ENCODE data around the gene DMD. TPM values are rescaled to one million over a fixed set of nuclear protein-coding genes. Genes with fewer than 3 reads are reported as not detected.

DMD gene
- total RNA-seq, 3 donors from 2014 or later = 11.2 to 140 (median 12.6) TPM

DNA sequence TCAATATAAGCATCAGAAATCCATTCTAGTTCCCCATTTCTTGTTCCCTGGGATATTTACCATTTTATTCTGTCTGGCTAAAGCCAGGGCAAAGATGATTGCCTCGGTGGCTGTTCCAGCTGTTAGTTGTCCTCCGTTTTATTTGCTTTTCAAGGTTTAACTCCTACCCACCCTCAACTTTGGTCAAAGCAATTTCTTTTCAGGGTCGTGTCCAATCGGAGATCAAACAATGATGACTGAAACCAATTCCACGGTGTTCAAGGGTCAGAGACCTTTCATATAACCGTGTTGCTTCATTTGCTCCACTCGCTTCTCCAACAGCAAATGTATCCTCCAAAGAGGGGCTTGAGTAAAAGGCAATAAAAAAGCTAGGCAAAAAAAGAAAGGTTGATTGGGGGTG is 1946.0 kb downstream of the DMD start:
- Histone ChIP-seq H3K4me3 (no peak overlapping the region), H3K36me3 (ENCODE audit: low read depth) (no peaks in the 10 kb centered on the region), H3K4me1 (ENCODE audit: low read depth) (no peaks in the 10 kb centered on the region), H3K9me3 (no peaks in the 10 kb centered on the region)
- DNase-seq = no peak
- no peak for TF ChIP-seq CTCF (IDR thresholded peaks at IDR 0.05)
- intact Hi-C loops (cut with DNase I, micrococcal nuclease) = no loop called here
- ATAC-seq = no peak

- DNase-seq (no peak), ATAC-seq (no peak)
- no peaks in the 10 kb centered on the region for H3K36me3 ChIP-seq (ENCODE audit: low read depth)
- no peak for TF ChIP-seq CTCF (IDR thresholded peaks at IDR 0.05)
- H3K9me3 ChIP-seq = no peaks in the 10 kb centered on the region
- intact Hi-C loops (cut with DNase I, micrococcal nuclease) = no loop called here
- H3K4me3 ChIP-seq = no peak overlapping the region
- H3K4me1 ChIP-seq (ENCODE audit: low read depth) = no peaks in the 10 kb centered on the region
Observed at GRCh38 chrX:31260351-31260750, 1951.0 kb downstream of the DMD start.

DNA sequence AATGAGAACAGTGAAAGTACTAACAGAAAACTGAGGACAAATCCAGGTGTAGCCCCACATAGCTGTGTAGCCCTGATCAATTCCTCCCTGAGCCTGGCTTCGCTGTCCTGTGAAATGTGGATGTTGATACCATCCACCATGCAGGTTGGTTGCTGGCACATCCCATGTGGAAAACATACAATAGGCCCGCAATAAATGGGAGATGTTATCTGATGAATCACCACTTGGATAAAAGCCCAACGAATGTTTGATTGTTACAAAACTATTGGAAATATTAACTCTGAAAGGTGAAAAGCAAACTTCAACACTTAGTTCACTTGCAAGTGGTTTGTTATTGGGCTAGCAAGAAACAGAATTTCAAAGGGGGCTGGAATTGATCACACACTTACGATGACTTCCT is 1953.2 kb downstream of the DMD start:
- TF ChIP-seq CTCF (IDR thresholded peaks at IDR 0.05) = no peak
- Histone ChIP-seq H3K36me3 (ENCODE audit: low read depth) (no peaks in the 10 kb centered on the region), H3K4me1 (ENCODE audit: low read depth) (no peaks in the 10 kb centered on the region), H3K9me3 (no peaks in the 10 kb centered on the region), H3K4me3 (no peak overlapping the region)
- intact Hi-C loops (cut with DNase I, micrococcal nuclease) = no loop called here
- DNase-seq = no peak
- no peak for ATAC-seq

GRCh38 chrX:31255310-31256033 is 1955.9 kb downstream of the DMD start:
- no peak for DNase-seq
- H3K36me3 ChIP-seq (ENCODE audit: low read depth) = no peaks in the 10 kb centered on the region
- H3K4me3 ChIP-seq = no peak overlapping the region
- H3K4me1 ChIP-seq (ENCODE audit: low read depth) = no peaks in the 10 kb centered on the region
- ATAC-seq = no peak
- H3K9me3 ChIP-seq = no peaks in the 10 kb centered on the region
- intact Hi-C loops (cut with DNase I, micrococcal nuclease) = no loop called here
- TF ChIP-seq CTCF (IDR thresholded peaks at IDR 0.05) = no peak

GRCh38 chrX:31252133-31252532 is 1959.2 kb downstream of the DMD start:
- Histone ChIP-seq H3K4me3 (no peak overlapping the region), H3K36me3 (ENCODE audit: low read depth) (no peaks in the 10 kb centered on the region), H3K4me1 (ENCODE audit: low read depth) (no peaks in the 10 kb centered on the region), H3K9me3 (no peaks in the 10 kb centered on the region)
- ATAC-seq (no peak), DNase-seq (no peak)
- TF ChIP-seq CTCF (IDR thresholded peaks at IDR 0.05) = no peak
- intact Hi-C loops (cut with DNase I, micrococcal nuclease) = no loop called here

DNA sequence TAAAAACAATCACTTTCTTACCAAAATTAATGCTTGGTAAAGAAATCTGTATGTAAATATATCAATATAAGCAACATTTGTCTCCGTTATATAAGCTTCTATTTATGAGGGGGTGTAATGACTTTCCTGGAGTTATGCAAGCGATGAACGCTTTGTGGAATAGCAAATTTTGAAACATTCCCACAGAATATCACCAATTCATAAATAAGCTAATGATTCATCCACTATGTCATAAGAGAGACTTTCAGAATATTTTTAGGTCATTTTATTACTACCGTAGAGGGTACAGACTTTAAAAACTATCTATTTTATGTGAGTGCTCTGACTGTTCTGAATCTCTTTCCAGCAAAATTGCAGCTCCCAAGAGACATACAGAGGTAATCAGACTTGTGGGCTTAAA is 1960.0 kb downstream of the DMD start:
- Histone ChIP-seq H3K9me3 (no peaks in the 10 kb centered on the region), H3K4me1 (ENCODE audit: low read depth) (no peaks in the 10 kb centered on the region), H3K36me3 (ENCODE audit: low read depth) (no peaks in the 10 kb centered on the region), H3K4me3 (no peak overlapping the region)
- TF ChIP-seq CTCF (IDR thresholded peaks at IDR 0.05) = no peak
- DNase-seq (no peak), ATAC-seq (no peak)
- intact Hi-C loops (cut with DNase I, micrococcal nuclease) = no loop called here
